ENCODE measurements around the gene JHY.

Gene JHY

DNA sequence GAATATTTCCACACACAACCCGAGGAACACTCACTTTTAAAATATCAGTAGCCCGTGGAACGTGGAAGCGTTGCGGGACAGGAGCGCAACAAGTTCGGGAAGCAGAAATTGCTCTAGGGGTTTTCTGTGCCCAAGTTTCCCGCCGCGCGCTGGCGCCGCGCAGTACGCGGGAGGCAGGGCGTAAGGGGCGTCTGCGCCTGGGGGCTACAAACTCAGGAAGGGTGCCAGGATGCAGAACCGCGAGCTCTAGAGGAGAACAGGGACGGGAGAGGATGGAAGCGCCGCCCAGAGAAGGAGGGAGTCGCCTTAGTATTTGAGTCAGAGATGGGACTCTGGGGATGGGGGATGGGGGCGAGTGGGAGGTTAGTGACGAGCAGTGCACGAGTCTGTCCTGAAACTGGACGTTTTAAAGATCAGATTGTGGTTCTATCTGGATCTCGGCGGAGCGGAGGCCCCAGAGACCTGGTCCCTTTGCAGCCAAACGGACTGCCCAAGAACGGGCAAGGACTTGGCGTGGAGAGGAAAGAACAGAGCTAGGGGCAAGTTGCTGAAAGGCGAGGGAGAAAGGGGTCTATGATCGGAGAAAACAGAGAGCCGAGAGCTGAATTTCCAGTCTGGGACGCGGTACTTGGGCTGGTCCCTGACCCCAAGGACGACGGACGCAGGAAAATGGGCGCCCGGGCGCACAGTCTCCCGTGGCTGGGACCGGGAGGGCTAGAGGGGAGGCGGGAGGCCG is 94.3 kb downstream of the JHY start:
- H3K4me3 ChIP-seq (ENCODE audit: low read depth, low read length), result no peak overlapping the region
- no peak for DNase-seq (ENCODE audit: low read depth)
- TF ChIP-seq, protein P1, sequence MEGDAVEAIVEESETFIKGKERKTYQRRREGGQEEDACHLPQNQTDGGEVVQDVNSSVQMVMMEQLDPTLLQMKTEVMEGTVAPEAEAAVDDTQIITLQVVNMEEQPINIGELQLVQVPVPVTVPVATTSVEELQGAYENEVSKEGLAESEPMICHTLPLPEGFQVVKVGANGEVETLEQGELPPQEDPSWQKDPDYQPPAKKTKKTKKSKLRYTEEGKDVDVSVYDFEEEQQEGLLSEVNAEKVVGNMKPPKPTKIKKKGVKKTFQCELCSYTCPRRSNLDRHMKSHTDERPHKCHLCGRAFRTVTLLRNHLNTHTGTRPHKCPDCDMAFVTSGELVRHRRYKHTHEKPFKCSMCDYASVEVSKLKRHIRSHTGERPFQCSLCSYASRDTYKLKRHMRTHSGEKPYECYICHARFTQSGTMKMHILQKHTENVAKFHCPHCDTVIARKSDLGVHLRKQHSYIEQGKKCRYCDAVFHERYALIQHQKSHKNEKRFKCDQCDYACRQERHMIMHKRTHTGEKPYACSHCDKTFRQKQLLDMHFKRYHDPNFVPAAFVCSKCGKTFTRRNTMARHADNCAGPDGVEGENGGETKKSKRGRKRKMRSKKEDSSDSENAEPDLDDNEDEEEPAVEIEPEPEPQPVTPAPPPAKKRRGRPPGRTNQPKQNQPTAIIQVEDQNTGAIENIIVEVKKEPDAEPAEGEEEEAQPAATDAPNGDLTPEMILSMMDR (IDR thresholded peaks at IDR 0.05; ENCODE audit: control insufficient read depth, extremely low read depth, insufficient read depth), result no peak

DNA sequence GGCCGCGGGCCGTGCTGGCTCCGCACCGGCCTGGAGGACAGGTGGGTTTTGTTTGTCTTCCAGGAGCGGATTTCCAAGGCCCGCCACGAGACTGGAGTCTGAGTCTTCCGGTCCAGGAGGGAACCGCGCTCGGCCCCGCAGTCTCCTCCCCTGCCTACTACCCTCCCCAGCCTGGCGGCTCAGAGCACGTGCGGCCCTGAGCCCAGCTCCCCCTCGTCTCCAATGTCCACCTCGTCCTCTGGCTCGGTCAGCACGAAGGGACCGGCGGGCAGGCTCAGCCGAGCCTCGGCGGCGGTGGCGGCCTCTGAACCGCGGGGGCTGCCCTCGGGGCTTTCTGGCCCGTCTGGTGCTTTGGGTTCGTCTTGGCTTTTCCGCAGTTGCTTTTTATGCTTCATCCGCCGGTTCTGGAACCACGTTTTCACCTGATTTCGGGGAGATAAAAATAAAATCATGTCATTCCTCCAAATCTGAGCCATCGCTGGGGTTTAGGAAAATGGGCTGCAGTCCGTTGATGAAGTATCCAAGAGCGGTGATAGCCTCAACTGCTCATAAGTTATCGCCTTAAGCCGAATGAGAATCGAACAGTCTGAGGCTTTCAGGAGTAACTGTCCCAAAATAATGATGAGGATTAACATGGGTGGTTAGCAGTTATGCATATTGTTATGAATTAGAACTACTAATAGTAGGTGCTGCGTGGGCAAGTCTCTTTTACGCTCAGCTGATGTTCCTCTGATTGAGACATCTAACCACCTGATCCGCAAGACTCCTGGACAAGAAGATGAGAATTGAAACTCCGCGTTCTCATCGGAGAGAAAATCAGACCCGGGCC is 95.1 kb downstream of the JHY start:
- TF ChIP-seq, protein P1 (IDR thresholded peaks at IDR 0.05; ENCODE audit: control insufficient read depth, extremely low read depth, insufficient read depth), result no peak
- no peak overlapping the region for H3K4me3 ChIP-seq (ENCODE audit: low read depth, low read length)
- no peak for DNase-seq (ENCODE audit: low read depth)

DNA sequence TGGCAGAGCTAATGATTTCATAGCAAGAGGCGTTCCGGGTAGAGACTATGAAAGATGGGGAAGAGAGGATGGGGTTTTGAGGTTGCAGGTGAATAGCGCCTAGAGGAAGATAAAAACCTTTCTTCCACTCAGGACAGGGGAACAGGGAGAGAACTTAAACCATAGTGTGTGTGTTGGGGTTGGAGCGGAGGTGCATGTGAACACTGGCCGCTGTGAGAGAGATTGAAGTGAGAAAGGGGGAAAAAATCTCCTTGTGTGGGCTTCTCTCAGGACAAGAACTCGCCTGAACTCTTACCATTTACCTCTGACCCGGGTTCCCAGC is 95.7 kb downstream of the JHY start:
- TF ChIP-seq, protein P1 (IDR thresholded peaks at IDR 0.05; ENCODE audit: control insufficient read depth, extremely low read depth, insufficient read depth), result no peak
- DNase-seq (ENCODE audit: low read depth), result no peak
- H3K4me3 ChIP-seq (ENCODE audit: low read depth, low read length), result no peak overlapping the region

DNA sequence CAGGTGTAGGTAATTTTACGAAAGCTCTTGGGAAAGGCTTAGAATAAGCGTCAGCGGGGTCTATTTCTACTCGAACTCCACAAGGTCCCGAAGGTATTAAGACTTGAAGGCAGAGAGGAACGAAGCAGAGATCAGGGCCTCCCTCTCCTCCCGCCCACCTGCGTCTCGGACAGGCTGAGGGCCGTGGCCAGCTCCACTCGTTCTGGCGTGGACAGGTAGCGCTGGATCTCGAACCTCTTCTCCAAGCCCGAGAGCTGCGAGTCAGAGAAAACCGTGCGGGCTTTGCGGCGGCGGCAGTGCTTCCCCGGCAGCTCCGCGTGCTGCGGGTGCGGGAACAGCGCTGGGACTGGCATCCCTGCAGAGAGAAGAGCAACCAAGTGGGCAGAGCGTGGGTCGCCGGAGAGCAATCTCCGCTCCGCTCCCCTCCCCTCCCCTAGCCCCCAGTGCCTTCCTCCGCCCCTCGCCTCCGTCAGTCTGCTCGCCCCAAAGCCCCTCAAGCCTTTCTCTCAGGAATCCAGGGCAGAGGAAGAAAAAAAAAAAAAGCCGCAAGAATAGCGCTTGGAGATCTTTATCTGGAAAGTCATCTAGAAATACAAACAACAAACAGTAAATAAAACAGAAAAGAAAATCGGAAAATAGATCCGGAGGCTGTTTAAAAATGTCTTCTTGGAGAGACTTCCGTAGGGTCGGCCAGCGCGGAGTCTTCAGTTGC is 96.7 kb downstream of the JHY start:
- no peak overlapping the region for H3K4me3 ChIP-seq (ENCODE audit: low read depth, low read length)
- TF ChIP-seq, protein P1 (IDR thresholded peaks at IDR 0.05; ENCODE audit: control insufficient read depth, extremely low read depth, insufficient read depth), result no peak

DNA sequence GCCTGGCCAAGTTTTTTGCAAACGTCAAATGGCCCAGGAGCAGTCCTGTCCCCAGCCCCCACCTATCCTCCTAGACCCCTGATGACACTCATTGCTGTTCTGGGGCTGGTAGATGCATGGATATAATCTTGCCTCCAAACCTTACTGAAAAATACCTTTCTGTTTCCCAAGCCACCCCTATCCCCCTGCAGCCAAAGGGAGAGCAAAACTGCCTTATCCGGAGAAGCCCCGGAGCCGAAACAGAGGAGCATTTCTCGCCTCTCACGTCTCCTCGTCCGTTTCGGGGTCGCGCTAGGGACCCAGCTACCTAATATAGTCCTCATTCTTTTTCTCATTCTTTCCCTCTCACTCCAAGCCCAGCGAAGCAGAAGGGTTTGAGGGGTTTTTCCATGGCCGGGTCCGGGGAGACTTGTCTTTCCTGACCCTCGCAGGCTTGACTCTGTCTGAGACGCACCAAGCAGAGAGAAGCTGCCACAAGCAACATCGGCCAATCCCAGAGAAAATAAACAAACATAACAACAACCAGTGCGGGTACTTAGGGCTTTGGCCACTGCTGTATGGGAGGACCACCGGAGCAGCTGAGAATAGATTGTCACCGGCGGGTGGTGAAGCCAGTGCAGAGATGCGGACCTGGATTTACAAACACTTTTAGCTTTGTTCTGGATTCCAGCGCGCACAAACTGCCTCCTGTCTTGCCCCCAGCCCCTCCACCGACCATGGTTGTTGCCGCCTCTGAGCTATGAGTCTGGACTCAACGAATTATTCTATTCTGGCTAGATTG is 97.4 kb downstream of the JHY start:
- no peak for DNase-seq (ENCODE audit: low read depth)
- H3K4me3 ChIP-seq (ENCODE audit: low read depth, low read length), result no peak overlapping the region
- TF ChIP-seq, protein P1 (IDR thresholded peaks at IDR 0.05; ENCODE audit: control insufficient read depth, extremely low read depth, insufficient read depth), result no peak

More for the DNA sequence above, 96.7 kb downstream of the JHY start:
- DNase-seq (ENCODE audit: low read depth), result no peak
